Measurements from ENCODE around the gene RAD50. TPM values are rescaled to one million over a fixed set of nuclear protein-coding genes. Genes with fewer than 3 reads are reported as not detected.
"Not testable (repeated sequence)": the region's sequence is repeated elsewhere in the genome, so short reads cannot be mapped to it uniquely, and the experiment has no call there.

RAD50 gene
- polyA plus RNA-seq, 3 donors, result 50.5 to 52.6 (median 52.4) TPM

DNA sequence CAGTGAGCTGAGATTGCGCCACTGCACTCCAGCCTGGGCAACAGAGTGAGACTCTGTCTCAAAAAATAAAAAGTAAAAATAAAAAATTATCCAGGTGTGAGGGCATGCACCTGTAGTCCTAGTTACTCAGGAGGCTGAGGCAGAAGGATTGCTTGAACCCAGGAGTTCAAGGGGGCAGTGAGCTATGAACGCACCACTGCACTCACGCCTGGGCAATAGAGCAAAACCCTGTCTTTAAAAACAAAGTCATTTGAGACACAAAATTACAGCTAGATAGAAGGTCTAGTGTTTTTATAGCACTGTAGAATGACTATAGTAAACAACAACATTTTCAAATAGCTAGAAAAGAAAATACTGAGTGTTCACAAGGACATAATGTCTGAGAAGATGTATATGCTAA is 133.4 kb downstream of the RAD50 start:
- DNase-seq (ENCODE audit: low read depth in 3 of 3, low spot score in 2 of 3), result no peak

DNA sequence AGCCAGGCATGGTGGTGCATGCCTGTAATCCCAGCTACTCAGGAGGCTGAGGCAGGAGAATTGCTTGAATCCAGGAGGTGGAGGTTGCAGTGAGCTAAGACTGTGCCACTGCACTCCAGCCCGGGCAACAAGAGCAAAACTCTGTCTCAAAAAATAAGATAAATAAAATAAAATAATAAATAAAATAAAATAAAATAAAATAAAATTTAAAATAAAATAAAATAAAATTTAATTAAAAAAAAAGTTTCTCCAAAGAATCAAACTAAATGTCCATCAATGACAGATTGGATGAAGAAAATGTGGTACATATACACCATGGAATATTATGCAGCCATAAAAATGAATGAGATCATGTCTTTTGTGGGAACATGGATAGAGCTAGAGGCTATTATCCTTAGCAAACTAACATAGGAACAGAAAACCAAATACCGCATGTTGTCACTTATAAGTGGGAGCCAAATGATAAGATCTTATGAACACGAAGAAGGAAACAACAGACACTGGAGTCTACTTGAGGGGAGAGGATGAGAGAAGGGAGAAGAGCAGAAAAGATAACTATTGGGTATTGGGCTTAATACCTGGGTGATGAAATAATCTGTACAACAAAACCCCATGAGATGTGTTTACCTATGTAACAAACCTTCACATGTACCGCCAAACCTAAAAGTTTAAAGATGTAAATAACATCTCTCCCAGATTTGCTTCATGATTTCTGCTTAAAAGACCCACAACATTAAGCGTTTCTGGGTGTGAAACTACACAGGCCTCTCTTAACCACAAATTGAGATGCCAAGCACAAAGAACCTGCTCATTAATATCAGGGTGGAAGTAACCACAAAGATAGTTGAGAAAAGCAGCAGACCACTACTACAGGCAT is 135.2 kb downstream of the RAD50 start:
- not testable (repeated sequence) for DNase-seq (ENCODE audit: low read depth in 3 of 3, low spot score in 2 of 3)

DNA sequence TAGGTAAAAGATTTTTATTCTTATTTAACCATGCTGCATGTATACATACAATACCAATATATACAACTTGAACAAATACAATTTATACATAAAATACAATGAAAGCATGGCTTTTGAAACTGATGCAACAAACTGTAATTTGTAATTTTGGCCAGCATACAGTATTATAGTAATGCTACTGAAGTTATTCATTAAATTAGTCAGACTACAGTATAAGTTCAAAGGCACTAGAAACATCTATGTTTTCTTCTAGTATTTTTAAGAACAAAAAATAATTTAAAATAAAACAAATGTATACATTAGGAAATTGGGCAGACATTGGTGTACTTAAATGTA is 135.8 kb downstream of the RAD50 start:
- no peak for DNase-seq (ENCODE audit: low read depth in 3 of 3, low spot score in 2 of 3)

Other genes with a start within 250 kb of the RAD50 start
- gene SLC22A5, start 187.3 kb upstream of the RAD50 start, polyA plus RNA-seq (ENCODE audit: insufficient read length in 3 of 3), result 10 to 100 TPM; 44.1 to 52.4 (median 45.1) TPM
- 10 to 100 TPM; 15.1 to 21.4 (median 18.2) TPM for gene IRF1, start 66.2 kb upstream of the RAD50 start, polyA plus RNA-seq (ENCODE audit: insufficient read length in 3 of 3)
- not detected for gene IL5, start 13.5 kb upstream of the RAD50 start, polyA plus RNA-seq (ENCODE audit: insufficient read length in 3 of 3)
- gene IL13, start 101.2 kb downstream of the RAD50 start, polyA plus RNA-seq (ENCODE audit: insufficient read length in 3 of 3), result not detected
- gene IL4, start 117.0 kb downstream of the RAD50 start, polyA plus RNA-seq (ENCODE audit: insufficient read length in 3 of 3), result not detected
- 10 to 100 TPM; 22.2 to 25.4 (median 23.5) TPM for gene KIF3A, start 180.6 kb downstream of the RAD50 start, polyA plus RNA-seq (ENCODE audit: insufficient read length in 3 of 3)
- 1 to 10 TPM; 2.6 to 4.2 (median 3.0) TPM for gene CCNI2, start 190.4 kb downstream of the RAD50 start, polyA plus RNA-seq (ENCODE audit: insufficient read length in 3 of 3)
- gene SEPTIN8, start 220.3 kb downstream of the RAD50 start, polyA plus RNA-seq (ENCODE audit: insufficient read length in 3 of 3), result 10 to 100 TPM; 71.8 to 78.7 (median 78.5) TPM